RWPE2 (cell line): ENCODE results near the gene UBQLN2.

Source experiments
- ATAC-seq: fragments of 200-7000 bp; cut with Tn5 transposase; 3 replicates; pipeline ENCODE4 v1.9.1; 2021; ENCODE audit warnings: low read depth
- DNase-seq: peaks from one replicate; pipeline ENCODE4 v3.0.0-alpha.2; 2020; ENCODE audit warnings: low spot score
- H3K27ac ChIP-seq: fragments of 450-650 bp; 2 replicates; pipeline ENCODE4 v1.5.1; 2017; ENCODE audit warnings: mild to moderate bottlenecking; ENCODE audit not compliant: poor library complexity, severe bottlenecking
- H3K27me3 ChIP-seq: fragments of 250-450 bp; sonication (Bioruptor Pico); 2 replicates; pipeline ENCODE4 v1.5.1; 2021; ENCODE audit warnings: mild to moderate bottlenecking, moderate library complexity; ENCODE audit not compliant: insufficient read depth, poor library complexity, severe bottlenecking
- H3K36me3 ChIP-seq: fragments of 250-450 bp; sonication (Bioruptor Pico); 2 replicates; pipeline ENCODE4 v1.5.1; 2020; ENCODE audit warnings: low read depth, mild to moderate bottlenecking, moderate library complexity
- H3K4me1 ChIP-seq: fragments of 250-450 bp; sonication (Bioruptor Pico); 2 replicates; pipeline ENCODE4 v1.5.1; 2021; ENCODE audit warnings: mild to moderate bottlenecking, moderate library complexity; ENCODE audit not compliant: insufficient read depth, poor library complexity, severe bottlenecking
- H3K4me3 ChIP-seq: fragments of 250-450 bp; sonication (Bioruptor Pico); 2 replicates; pipeline ENCODE4 v1.5.1; 2021; ENCODE audit warnings: mild to moderate bottlenecking, moderate library complexity; ENCODE audit not compliant: severe bottlenecking
- H3K9me3 ChIP-seq: fragments of 250-450 bp; sonication (Bioruptor Pico); 2 replicates; pipeline ENCODE4 v1.5.1; 2021; ENCODE audit warnings: mild to moderate bottlenecking, moderate library complexity; ENCODE audit not compliant: severe bottlenecking
- CTCF ChIP-seq: fragments of 450-650 bp; IDR thresholded peaks from one replicate; pipeline ENCODE4 v1.5.1; 2017; ENCODE audit warnings: mild to moderate bottlenecking, moderate library complexity; ENCODE audit not compliant: poor library complexity, severe bottlenecking

Gene UBQLN2

DNA sequence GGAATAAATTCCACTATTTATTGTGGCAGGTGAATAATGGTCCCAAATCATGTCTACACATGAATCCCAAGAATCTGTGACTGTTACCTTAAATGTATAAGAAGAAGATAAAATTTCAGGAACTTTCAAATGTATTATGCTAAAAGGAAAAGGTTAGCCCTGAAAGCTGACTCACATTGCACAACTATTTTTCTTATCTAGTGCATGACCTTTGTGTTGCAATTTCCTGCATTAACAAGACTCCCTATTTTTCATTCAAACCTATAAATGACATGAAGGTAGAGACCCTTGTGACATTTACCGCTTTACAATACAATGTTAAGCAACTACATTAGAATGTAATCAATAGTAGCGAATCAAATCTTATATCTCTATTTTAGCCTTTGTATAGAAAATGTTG is 36.7 kb downstream of the UBQLN2 start:
- DNase-seq, result no peak
- Histone ChIP-seq H3K27ac (no peak overlapping the region), H3K27me3 (no peaks in the 10 kb centered on the region), H3K9me3 (no peaks in the 10 kb centered on the region), H3K4me3 (no peak overlapping the region), H3K36me3 (no peaks in the 10 kb centered on the region), H3K4me1 (no peaks in the 10 kb centered on the region)
- TF ChIP-seq CTCF, result no peak
- ATAC-seq, result no peak

- Histone ChIP-seq H3K27ac (no peak overlapping the region), H3K27me3 (no peaks in the 10 kb centered on the region), H3K9me3 (no peaks in the 10 kb centered on the region), H3K4me1 (no peaks in the 10 kb centered on the region), H3K36me3 (no peaks in the 10 kb centered on the region), H3K4me3 (no peak overlapping the region)
- TF ChIP-seq CTCF, result no peak
- no peak for DNase-seq
- ATAC-seq, result no peak
Observed at GRCh38 chrX:56600987-56601386, 37.6 kb downstream of the UBQLN2 start.

DNA sequence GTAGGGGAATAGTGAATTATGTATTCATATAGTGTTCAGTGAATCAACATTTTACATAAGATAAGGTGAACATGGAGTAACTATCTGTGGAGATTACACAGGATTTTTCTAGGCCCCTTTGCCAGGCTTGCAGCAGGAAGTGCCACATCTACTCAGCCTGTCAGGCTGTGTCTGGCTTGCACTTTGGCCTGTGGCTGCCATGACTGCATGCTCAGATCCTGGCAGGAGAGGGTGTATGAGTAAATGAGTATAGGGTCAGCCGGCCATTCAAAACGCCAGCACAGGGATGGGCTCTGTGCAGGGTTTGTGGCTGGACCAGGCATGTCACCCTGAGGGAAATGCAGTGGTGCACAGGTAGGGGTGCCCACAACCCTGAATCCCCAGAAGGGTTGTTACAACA is 51.9 kb downstream of the UBQLN2 start:
- no peak overlapping the region for H3K27ac ChIP-seq
- no peak for TF ChIP-seq CTCF
- DNase-seq, result no peak
- no peak for ATAC-seq
- no peaks in the 10 kb centered on the region for H3K27me3 ChIP-seq
- H3K4me3 ChIP-seq, result no peak overlapping the region
- H3K4me1 ChIP-seq, result no peaks in the 10 kb centered on the region
- no peaks in the 10 kb centered on the region for H3K36me3 ChIP-seq
- H3K9me3 ChIP-seq, result no peaks in the 10 kb centered on the region
